SK-N-SH (cell line): Measurements from ENCODE around the gene ALG3. TPM values are rescaled to one million over a fixed set of nuclear protein-coding genes. Genes with fewer than 3 reads are reported as not detected.

Source experiments
- CTCF ChIA-PET: fragments of 300-600, 350-600 bp; formaldehyde crosslinking; extraction: SDS; loops from one replicate; lab custom pipeline; 2021; lab: Yijun Ruan, JAX
- POLR2A ChIA-PET: fragments of 350-600 bp; sonication (Branson Sonifier 250); formaldehyde crosslinking; extraction: SDS; loops from one replicate; lab custom pipeline; 2020; ENCODE audit warnings: antibody characterized with exemption, inconsistent platforms; lab: Yijun Ruan, JAX
- DNase-seq: peaks from one replicate; pipeline ENCODE4 v3.0.0; 2012
- H2AFZ ChIP-seq: fragments of 200-600 bp; sonication (generic); 2 replicates; pipeline ENCODE4 v1.8.1; 2016; ENCODE audit warnings: antibody characterized with exemption, mild to moderate bottlenecking, low read depth
- H3F3A ChIP-seq: fragments of 200-600 bp; sonication (generic); replicated peaks from 2 replicates; pipeline ENCODE3; 2016; ENCODE audit warnings: antibody characterized with exemption, mild to moderate bottlenecking; ENCODE audit not compliant: insufficient read depth
- H3K27ac ChIP-seq, 2 experiments: fragments of 200-500 bp in 1 of 2; fragments of 200-600 bp in 1 of 2; sonication (Bioruptor generic) in 1 of 2; sonication (generic), shearing (Covaris generic) in 1 of 2; 2 replicates each; pipeline versions ENCODE4 v1.5.1 to v1.6.1; 2014 to 2016; ENCODE audit warnings: low read depth in 2 of 2, inconsistent platforms in 1 of 2, low read length in 1 of 2, mild to moderate bottlenecking in 1 of 2, mixed read lengths in 1 of 2
- H3K27me3 ChIP-seq: fragments of 200-600 bp; sonication (generic), shearing (Covaris generic); 2 replicates; pipeline ENCODE4 v1.6.1; 2016; ENCODE audit warnings: mixed run types; ENCODE audit not compliant: insufficient read depth
- H3K36me3 ChIP-seq, 2 experiments: fragments of 200-500 bp in 1 of 2; fragments of 200-600 bp in 1 of 2; sonication (Bioruptor generic) in 1 of 2; sonication (generic) in 1 of 2; replicated peaks in 1 of 2; 2 replicates each; pipeline versions ENCODE3 to v1.5.1; 2014 to 2016; ENCODE audit warnings: low read length in 1 of 2, mild to moderate bottlenecking in 1 of 2; ENCODE audit not compliant: insufficient read depth in 2 of 2, control insufficient read depth in 1 of 2
- H3K4me1 ChIP-seq, 2 experiments: fragments of 200-500 bp in 1 of 2; fragments of 200-600 bp in 1 of 2; sonication (Bioruptor generic) in 1 of 2; sonication (generic), shearing (Covaris generic) in 1 of 2; 2 replicates each; pipeline versions ENCODE4 v1.5.1 to v1.6.1; 2014 to 2016; ENCODE audit warnings: low read depth in 1 of 2, low read length in 1 of 2, mixed run types in 1 of 2; ENCODE audit not compliant: insufficient read depth in 2 of 2, control insufficient read depth in 1 of 2
- H3K4me2 ChIP-seq: fragments of 200-600 bp; sonication (generic), shearing (Covaris generic); 2 replicates; pipeline ENCODE4 v1.6.1; 2017; ENCODE audit warnings: mixed run types
- H3K4me3 ChIP-seq, 2 experiments: fragments of 200-500 bp in 1 of 2; fragments of 200-600 bp in 1 of 2; sonication (Bioruptor generic) in 1 of 2; sonication (generic), shearing (Covaris generic) in 1 of 2; 2 replicates each; pipeline versions ENCODE4 v1.5.1 to v1.8.1; 2014 to 2016; ENCODE audit warnings: low read depth in 2 of 2, inconsistent platforms in 1 of 2, low read length in 1 of 2, mild to moderate bottlenecking in 1 of 2, mixed read lengths in 1 of 2, moderate library complexity in 1 of 2
- H3K79me2 ChIP-seq: fragments of 200-600 bp; sonication (generic); 2 replicates; pipeline ENCODE4 v1.8.1; 2017; ENCODE audit warnings: mild to moderate bottlenecking; ENCODE audit not compliant: insufficient read depth
- H3K9ac ChIP-seq: fragments of 200-600 bp; sonication (generic); 2 replicates; pipeline ENCODE4 v1.6.1; 2017; ENCODE audit warnings: mixed run types
- H3K9me2 ChIP-seq: fragments of 200-600 bp; sonication (generic); 2 replicates; pipeline ENCODE4 v1.6.1; 2017; ENCODE audit warnings: mixed run types
- H3K9me3 ChIP-seq: fragments of 200-600 bp; sonication (generic); 2 replicates; pipeline ENCODE4 v1.6.1; 2017; ENCODE audit warnings: mixed run types, mild to moderate bottlenecking, moderate library complexity
- H4K20me1 ChIP-seq: fragments of 200-600 bp; sonication (generic); 2 replicates; pipeline ENCODE4 v1.6.1; 2017; ENCODE audit warnings: mild to moderate bottlenecking, mixed run types; ENCODE audit not compliant: insufficient read depth
- CHD2 ChIP-seq: fragments of 150-350 bp; IDR thresholded peaks from 2 replicates; pipeline ENCODE4 v1.6.1; 2018; ENCODE audit warnings: low read length; ENCODE audit not compliant: partially characterized antibody
- ELF1 ChIP-seq: IDR thresholded peaks from 2 replicates; pipeline ENCODE4 v1.4.0; 2012
- EZH2phosphoT487 ChIP-seq: fragments of 200-600 bp; sonication (generic); IDR thresholded peaks from 2 replicates; pipeline ENCODE4 v1.6.1; 2017; ENCODE audit warnings: low read depth, mixed run types, mild to moderate bottlenecking, antibody characterized with exemption, moderate library complexity, borderline replicate concordance
- FOXM1 ChIP-seq: IDR thresholded peaks from 2 replicates; pipeline ENCODE4 v1.4.0; 2012; ENCODE audit warnings: low read depth, mild to moderate bottlenecking
- GABPA ChIP-seq: IDR thresholded peaks from 2 replicates; pipeline ENCODE4 v1.4.0; 2012; ENCODE audit warnings: low read depth, mild to moderate bottlenecking
- JUND ChIP-seq: IDR thresholded peaks from 2 replicates; pipeline ENCODE4 v1.4.0; 2012
- MXI1 ChIP-seq: IDR thresholded peaks from 2 replicates; pipeline ENCODE4 v1.6.1; 2012; ENCODE audit warnings: mild to moderate bottlenecking, low read depth, low read length, improper control_type of control experiment
- POLR2AphosphoS5 ChIP-seq: IDR thresholded peaks from 2 replicates; pipeline ENCODE4 v1.6.1; 2012; ENCODE audit warnings: low read depth, low read length
- RAD21 ChIP-seq: IDR thresholded peaks from 2 replicates; pipeline ENCODE4 v1.6.1; 2012; ENCODE audit warnings: mild to moderate bottlenecking, low read length
- RFX5 ChIP-seq: IDR thresholded peaks from 2 replicates; pipeline ENCODE4 v1.6.1; 2012; ENCODE audit warnings: mild to moderate bottlenecking, improper control_type of control experiment, low read length
- SMC3 ChIP-seq: IDR thresholded peaks from 2 replicates; pipeline ENCODE4 v1.6.1; 2012; ENCODE audit warnings: low read depth, low read length, improper control_type of control experiment
- TCF12 ChIP-seq: IDR thresholded peaks from 2 replicates; pipeline ENCODE4 v1.4.0; 2012
- USF1 ChIP-seq: IDR thresholded peaks from 2 replicates; pipeline ENCODE4 v1.4.0; 2012; ENCODE audit warnings: low read depth, borderline replicate concordance
- USF2 ChIP-seq: fragments of 150-350 bp; IDR thresholded peaks from 2 replicates; pipeline ENCODE4 v1.6.1; 2017; ENCODE audit warnings: antibody characterized with exemption, low read length, low read depth, borderline replicate concordance
- YY1 ChIP-seq: IDR thresholded peaks from 2 replicates; pipeline ENCODE4 v1.4.0; 2012; ENCODE audit warnings: low read depth, mild to moderate bottlenecking
- WGBS: methylation state at CpG from one replicate; pipeline ENCODE4 v1.1.6; 2017; ENCODE audit warnings: low lambda C conversion rate; 5-methylcytosine and 5-hydroxymethylcytosine counted together
- polyA plus RNA-seq, 3 experiments: library from polyadenylated mRNA; depleted of rRNA; stranded (reverse); fragments of >200 nt; gene quantifications; 2 replicates each; pipeline ENCODE4 v1.2.3, GENCODE V29; 2012
- TF ChIP-seq, protein P1 (sequence below): fragments of 200-600 bp; sonication (generic); IDR thresholded peaks from 2 replicates; pipeline ENCODE4 v1.6.1; 2017; ENCODE audit warnings: antibody characterized with exemption, mild to moderate bottlenecking, moderate library complexity
- TF ChIP-seq, protein P2 (sequence below): IDR thresholded peaks from 2 replicates; pipeline ENCODE4; 2012
- TF ChIP-seq, protein P3 (sequence below): IDR thresholded peaks from 2 replicates; pipeline ENCODE4 v1.6.1; 2012; ENCODE audit warnings: mild to moderate bottlenecking, low read depth, low read length, moderate library complexity
- TF ChIP-seq, protein P4 (sequence below): IDR thresholded peaks from 2 replicates; pipeline ENCODE4 v1.4.0; 2012; ENCODE audit warnings: low read depth

ALG3 gene
- polyA plus RNA-seq, 1 of the 3 experiments (the other 2 are of a cell fraction) = 66.0 TPM

- TF ChIP-seq, protein P1, sequence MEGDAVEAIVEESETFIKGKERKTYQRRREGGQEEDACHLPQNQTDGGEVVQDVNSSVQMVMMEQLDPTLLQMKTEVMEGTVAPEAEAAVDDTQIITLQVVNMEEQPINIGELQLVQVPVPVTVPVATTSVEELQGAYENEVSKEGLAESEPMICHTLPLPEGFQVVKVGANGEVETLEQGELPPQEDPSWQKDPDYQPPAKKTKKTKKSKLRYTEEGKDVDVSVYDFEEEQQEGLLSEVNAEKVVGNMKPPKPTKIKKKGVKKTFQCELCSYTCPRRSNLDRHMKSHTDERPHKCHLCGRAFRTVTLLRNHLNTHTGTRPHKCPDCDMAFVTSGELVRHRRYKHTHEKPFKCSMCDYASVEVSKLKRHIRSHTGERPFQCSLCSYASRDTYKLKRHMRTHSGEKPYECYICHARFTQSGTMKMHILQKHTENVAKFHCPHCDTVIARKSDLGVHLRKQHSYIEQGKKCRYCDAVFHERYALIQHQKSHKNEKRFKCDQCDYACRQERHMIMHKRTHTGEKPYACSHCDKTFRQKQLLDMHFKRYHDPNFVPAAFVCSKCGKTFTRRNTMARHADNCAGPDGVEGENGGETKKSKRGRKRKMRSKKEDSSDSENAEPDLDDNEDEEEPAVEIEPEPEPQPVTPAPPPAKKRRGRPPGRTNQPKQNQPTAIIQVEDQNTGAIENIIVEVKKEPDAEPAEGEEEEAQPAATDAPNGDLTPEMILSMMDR = no peak
- TF ChIP-seq USF2 = no peak
Observed at GRCh38 chr3:184222521-184222920, 26.2 kb downstream of the ALG3 start (continued).

GRCh38 chr3:184218814-184219213 lies 29.9 kb downstream of the ALG3 start:
- CTCF ChIA-PET = interaction anchor here (5.2 kb wide), 1 partner anchor 9 kb away, joined by 61 read pairs; the partner anchor contains the start of gene VWA5B2
- Histone ChIP-seq H3K36me3 (no peaks in the 10 kb centered on the region), H3K4me2 (no peak overlapping the region), H3K79me2 (no peaks in the 10 kb centered on the region), H2AFZ (no peak overlapping the region), H3K9me2 (no peaks in the 10 kb centered on the region), H3K9me3 (no peaks in the 10 kb centered on the region), H3K27me3 (no peaks in the 10 kb centered on the region), H4K20me1 (no peaks in the 10 kb centered on the region), H3K4me3 (no peak overlapping the region), H3K27ac (no peak overlapping the region), H3F3A (no peaks in the 10 kb centered on the region), H3K4me1 (no peaks in the 10 kb centered on the region), H3K9ac (no peak overlapping the region)
- TF ChIP-seq FOXM1 = no peak
- TF ChIP-seq MXI1 = no peak
- no peak for TF ChIP-seq USF1
- no peak for TF ChIP-seq GABPA
- no peak for TF ChIP-seq RAD21
- TF ChIP-seq YY1 = no peak
- no peak for TF ChIP-seq EZH2phosphoT487
- no peak for TF ChIP-seq RFX5
- TF ChIP-seq USF2 = no peak
- TF ChIP-seq TCF12 = no peak
- TF ChIP-seq, protein P2, sequence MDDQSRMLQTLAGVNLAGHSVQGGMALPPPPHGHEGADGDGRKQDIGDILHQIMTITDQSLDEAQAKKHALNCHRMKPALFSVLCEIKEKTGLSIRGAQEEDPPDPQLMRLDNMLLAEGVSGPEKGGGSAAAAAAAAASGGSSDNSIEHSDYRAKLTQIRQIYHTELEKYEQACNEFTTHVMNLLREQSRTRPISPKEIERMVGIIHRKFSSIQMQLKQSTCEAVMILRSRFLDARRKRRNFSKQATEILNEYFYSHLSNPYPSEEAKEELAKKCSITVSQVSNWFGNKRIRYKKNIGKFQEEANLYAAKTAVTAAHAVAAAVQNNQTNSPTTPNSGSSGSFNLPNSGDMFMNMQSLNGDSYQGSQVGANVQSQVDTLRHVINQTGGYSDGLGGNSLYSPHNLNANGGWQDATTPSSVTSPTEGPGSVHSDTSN = no peak
- no peak for TF ChIP-seq CHD2
- TF ChIP-seq, protein P3, sequence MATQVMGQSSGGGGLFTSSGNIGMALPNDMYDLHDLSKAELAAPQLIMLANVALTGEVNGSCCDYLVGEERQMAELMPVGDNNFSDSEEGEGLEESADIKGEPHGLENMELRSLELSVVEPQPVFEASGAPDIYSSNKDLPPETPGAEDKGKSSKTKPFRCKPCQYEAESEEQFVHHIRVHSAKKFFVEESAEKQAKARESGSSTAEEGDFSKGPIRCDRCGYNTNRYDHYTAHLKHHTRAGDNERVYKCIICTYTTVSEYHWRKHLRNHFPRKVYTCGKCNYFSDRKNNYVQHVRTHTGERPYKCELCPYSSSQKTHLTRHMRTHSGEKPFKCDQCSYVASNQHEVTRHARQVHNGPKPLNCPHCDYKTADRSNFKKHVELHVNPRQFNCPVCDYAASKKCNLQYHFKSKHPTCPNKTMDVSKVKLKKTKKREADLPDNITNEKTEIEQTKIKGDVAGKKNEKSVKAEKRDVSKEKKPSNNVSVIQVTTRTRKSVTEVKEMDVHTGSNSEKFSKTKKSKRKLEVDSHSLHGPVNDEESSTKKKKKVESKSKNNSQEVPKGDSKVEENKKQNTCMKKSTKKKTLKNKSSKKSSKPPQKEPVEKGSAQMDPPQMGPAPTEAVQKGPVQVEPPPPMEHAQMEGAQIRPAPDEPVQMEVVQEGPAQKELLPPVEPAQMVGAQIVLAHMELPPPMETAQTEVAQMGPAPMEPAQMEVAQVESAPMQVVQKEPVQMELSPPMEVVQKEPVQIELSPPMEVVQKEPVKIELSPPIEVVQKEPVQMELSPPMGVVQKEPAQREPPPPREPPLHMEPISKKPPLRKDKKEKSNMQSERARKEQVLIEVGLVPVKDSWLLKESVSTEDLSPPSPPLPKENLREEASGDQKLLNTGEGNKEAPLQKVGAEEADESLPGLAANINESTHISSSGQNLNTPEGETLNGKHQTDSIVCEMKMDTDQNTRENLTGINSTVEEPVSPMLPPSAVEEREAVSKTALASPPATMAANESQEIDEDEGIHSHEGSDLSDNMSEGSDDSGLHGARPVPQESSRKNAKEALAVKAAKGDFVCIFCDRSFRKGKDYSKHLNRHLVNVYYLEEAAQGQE = no peak
- no peak for TF ChIP-seq POLR2AphosphoS5
- TF ChIP-seq JUND = no peak
- TF ChIP-seq, protein P4, sequence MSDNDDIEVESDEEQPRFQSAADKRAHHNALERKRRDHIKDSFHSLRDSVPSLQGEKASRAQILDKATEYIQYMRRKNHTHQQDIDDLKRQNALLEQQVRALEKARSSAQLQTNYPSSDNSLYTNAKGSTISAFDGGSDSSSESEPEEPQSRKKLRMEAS = no peak
- TF ChIP-seq SMC3 = no peak
- no peak for TF ChIP-seq ELF1
- DNase-seq = no peak
- WGBS = 57% methylated on average over 4 of the region's 4 CpGs
- POLR2A ChIA-PET = no interaction called here
